Hepatocyte (in vitro differentiated cells): ENCODE data around the gene RBBP5.

Experiments
- EZH2phosphoT487 ChIP-seq: fragments of 200-600 bp; sonication (generic); IDR thresholded peaks from one replicate; pipeline ENCODE4 v1.6.1; 2018; ENCODE audit warnings: antibody characterized with exemption, mild to moderate bottlenecking, low read depth, moderate library complexity; ENCODE audit not compliant: unreplicated experiment, severe bottlenecking
- TF ChIP-seq, protein P1 (sequence below): fragments of 200-600 bp; sonication (generic); IDR thresholded peaks from 2 replicates; pipeline ENCODE4 v1.5.1; 2016; ENCODE audit warnings: antibody characterized with exemption, mild to moderate bottlenecking; ENCODE audit not compliant: poor library complexity

DNA sequence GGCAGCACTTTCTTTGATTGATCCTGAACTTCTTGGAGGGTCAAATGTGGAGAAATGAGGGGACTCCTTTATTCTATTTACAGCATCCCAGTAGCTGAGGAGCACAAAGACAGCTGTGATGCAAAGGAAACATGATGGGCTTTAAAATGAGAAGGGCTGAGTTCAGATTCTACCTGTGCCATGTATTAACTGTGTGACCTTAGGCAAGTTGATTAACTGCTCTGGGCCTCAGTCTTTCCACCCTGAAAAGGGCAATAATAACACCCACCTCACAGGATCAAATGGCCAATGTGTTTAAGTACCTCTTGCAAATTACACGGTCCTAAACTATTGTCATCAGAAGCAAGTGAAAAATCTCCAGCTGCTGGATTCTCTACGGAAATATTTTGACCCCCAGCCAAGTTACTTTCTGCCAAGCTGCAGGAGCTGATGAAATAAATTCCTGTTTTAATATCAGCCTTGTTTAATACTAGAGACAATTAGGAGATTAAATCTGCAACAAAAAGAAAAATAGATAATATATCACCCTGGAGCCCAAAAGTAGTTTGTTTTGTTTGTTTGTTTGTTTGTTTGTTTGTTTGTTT, 53.2 kb downstream of the RBBP5 start:
- TF ChIP-seq, protein P1, sequence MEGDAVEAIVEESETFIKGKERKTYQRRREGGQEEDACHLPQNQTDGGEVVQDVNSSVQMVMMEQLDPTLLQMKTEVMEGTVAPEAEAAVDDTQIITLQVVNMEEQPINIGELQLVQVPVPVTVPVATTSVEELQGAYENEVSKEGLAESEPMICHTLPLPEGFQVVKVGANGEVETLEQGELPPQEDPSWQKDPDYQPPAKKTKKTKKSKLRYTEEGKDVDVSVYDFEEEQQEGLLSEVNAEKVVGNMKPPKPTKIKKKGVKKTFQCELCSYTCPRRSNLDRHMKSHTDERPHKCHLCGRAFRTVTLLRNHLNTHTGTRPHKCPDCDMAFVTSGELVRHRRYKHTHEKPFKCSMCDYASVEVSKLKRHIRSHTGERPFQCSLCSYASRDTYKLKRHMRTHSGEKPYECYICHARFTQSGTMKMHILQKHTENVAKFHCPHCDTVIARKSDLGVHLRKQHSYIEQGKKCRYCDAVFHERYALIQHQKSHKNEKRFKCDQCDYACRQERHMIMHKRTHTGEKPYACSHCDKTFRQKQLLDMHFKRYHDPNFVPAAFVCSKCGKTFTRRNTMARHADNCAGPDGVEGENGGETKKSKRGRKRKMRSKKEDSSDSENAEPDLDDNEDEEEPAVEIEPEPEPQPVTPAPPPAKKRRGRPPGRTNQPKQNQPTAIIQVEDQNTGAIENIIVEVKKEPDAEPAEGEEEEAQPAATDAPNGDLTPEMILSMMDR = no peak
- no peak for TF ChIP-seq EZH2phosphoT487
